Activated T-cell treated with anti-CD3 and anti-CD28 coated beads, Interleukin-2, amount 50 U/mL, for 1 hour (primary cell): ENCODE results near the gene KPNA1.
"Not testable (repeated sequence)": the region's sequence is repeated elsewhere in the genome, so short reads cannot be mapped to it uniquely, and the experiment has no call there.

Experiments used
- DNase-seq: peaks from one replicate; pipeline ENCODE4 v3.0.0-alpha.2; 2020

KPNA1 gene

GRCh38 chr3:122469659-122470058 lies 45.1 kb downstream of the KPNA1 start:
- DNase-seq: no peak

DNA sequence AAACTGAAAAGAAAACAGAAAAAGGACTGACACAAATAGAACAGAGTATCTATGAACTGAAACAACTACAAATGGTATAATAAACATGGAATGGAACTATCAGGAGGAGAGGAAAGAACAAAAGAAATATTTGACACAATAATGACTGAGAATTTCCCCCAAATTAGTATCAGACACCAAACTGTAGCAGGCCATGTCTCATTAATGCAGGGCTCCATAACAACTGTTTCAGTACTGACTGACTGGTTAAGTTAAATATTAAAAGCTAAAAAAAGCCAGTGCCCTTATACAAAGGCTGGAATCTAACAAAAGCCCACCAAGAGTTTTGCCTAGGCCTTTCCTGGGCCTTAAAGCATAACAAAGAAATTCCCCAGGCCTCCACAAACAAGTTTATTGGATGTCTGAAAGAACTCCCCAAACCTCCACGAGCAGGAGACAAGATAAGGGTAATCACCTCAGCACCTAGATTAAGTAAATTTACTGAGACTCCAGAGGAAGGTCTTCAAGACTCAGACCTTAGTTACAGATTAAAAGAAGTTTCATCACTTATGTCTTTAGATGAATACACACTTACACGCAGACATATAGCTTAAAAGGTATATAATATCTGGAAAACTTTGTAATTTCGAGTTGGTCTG lies 45.7 kb downstream of the KPNA1 start:
- no peak for DNase-seq

GRCh38 chr3:122466701-122467240 lies 48.0 kb downstream of the KPNA1 start:
- DNase-seq: no peak

GRCh38 chr3:122464659-122465058 lies 50.1 kb downstream of the KPNA1 start:
- no peak for DNase-seq

DNA sequence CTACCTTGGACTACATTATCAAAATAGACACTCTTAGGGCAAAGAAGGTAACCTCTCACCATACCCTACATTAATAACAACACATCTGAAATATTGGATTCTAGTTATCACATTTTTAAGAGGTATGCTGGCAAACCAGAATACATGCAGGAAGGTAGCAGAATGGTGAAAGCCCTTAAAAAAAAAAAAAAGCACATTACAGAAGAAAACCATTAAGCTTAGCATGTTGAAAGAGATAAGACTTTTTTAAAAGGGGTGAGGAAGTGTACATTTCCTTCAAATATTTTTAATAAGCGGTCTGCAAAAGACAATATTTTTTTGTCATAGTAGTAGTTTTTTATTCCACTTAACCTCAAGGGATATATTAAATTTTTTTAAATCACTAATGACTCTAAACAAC lies 52.3 kb downstream of the KPNA1 start:
- no peak for DNase-seq

DNA sequence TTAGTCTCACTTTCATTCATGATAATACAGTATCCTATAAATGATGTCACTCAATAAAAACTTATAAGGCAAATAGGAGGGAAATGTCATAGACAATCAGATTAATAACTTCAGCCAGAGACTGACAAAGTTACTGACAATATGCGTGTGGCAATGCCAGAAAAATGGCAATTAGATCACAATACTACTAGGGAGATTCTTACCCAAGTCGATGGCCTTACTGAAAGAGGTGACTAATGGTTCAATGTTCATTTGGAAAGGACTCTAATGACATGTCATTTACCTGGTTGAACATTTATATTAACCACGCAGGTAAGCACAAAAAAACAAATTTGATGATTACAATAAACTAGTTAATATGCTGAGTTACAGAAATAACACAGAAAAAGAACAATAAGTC lies 52.9 kb downstream of the KPNA1 start:
- DNase-seq: no peak

- DNase-seq: no peak
These were observed 55.7 kb downstream of the KPNA1 start for GRCh38 chr3:122458992-122459391.

GRCh38 chr3:122457706-122458105 lies 57.0 kb downstream of the KPNA1 start:
- DNase-seq: no peak

DNA sequence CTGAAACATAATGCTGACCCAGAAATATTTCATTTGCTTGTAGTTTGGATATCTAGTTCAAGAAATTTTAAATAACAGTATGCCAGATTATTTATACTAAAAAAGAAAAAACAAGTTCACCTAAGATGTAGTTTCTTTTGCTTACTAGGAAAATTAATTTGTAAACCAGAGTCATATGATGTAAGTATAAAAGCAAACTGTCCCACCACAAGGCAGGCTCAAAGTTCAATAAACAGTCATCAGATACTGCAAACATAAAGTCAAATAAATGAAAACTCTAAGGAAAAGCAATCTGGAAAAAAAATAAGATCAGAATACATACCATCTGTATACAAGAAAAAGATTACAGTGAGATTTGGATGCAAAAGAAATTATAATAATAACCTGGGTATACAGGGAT lies 58.7 kb downstream of the KPNA1 start:
- DNase-seq: no peak

DNA sequence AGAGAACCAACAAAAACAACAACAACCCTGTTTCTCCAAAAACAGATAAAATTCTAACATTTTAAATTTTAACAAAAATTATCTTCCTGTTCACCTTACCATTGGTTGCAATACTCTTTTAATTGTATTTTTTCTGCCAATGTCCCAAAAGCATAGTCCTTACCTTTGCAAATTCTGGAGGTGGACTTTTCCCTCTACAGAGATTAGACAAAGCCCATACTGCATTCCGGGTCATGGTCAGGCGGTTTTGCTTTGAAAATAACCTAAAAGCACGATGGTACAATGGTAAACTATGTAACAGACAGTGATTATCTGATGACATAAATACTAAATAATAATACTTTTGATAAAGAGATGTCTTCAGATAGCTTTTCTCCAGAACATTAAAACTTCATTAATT lies 63.4 kb downstream of the KPNA1 start:
- DNase-seq: no peak

DNA sequence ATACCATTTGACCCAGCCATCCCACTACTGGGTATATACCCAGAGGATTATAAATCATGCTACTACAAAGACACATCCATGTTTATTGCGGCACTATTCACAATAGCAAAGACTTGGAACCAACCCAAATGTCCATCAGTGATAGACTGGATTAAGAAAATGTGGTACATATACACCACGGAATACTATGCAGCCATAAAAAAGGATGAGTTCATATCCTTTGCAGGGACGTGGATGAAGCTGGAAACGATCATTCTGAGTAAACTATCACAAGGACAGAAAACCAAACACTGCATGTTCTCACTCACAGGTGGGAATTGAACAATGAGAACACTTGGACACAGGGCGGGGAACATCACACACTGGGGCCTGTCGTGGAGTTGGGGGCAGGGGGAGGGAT lies 66.5 kb downstream of the KPNA1 start:
- not testable (repeated sequence) for DNase-seq

DNA sequence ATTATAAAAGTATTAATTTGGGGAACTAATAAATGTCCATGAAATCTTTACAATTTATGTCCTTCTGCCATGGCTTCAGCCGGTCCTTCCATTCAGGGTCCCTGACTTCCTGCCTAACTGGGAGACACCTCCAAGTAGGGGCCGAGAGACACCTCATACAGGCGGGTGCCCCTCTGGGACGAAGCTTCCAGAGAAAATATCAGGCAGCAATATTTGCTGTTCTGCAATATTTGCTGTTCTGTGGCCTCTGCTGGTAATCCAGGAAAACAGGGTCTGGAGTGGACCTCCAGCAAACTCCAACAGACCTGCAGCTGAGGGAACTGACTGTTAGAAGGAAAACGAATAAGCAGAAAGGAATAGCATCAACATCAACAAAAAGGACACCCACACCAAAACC lies 70.2 kb downstream of the KPNA1 start:
- not testable (repeated sequence) for DNase-seq

DNA sequence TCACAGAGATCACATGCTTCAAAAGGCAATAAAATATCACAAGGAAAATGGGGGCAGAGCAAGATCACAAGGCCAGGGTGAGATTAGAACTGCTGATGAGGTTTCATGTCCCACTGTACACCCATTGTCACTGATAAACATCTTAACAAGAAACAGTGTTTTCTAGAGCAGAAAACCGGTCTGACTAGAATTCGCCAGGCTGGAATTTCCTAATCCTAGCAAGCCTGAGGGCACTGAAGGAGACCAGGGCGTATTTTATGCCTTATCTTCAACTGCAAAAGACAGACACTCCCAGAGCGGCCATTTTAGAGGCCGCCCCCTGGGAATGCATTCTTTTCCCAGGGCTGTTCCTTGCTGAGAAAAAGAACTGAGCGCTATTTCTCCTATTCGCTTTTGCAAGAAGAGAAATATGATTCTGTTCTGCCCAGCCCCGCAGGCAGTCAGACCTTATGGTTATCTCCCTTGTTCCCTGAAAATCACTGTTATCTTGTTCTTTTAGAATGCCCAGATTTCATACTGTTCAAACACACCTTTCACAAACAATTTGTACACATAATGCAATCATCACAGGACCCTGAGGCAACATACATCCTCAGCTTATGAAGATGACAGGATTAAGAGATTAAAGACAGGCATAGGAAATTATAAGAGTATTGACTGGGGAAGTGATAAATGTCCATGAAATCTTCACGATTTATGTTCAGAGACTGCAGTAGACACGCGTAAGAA lies 70.8 kb downstream of the KPNA1 start:
- DNase-seq: not testable (repeated sequence)

DNA sequence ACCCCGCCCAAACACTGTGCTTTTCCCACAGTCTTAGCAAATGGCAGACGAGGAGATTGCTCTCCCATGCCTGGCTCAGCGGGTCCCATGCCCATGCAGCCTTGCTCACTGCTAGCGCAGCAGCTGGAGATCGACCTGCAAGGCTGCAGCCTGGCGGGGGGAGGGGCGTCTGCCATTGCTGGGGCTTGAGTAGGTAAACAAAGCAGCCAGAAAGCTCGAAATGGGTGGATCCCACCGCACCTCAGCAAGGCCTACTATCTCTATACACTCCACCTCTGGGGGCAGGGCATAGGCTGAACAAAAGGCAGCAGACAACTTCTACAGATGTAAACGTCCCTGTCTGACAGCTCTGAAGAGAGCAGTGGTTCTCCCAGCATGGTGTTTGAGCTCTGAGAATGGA lies 71.6 kb downstream of the KPNA1 start:
- DNase-seq: no peak

DNA sequence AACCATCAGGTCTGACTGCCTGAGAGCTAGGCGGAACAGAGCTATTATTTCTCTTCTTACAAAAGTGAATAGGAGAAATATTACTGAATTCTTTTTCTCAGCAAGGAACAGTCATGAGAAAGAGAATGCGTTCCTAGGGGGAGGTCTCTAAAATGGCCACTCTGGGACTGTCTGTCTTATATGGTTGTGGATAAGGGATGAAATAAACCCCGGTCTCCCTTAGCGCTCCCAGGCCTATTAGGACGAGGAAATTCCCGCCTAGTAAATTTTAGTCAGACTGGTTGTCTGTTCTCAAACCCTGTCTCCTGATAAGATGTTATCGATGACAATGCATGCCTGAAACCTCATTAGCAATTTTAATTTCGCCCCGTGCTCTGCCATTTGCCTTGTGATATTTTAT lies 78.8 kb downstream of the KPNA1 start:
- no peak for DNase-seq

DNA sequence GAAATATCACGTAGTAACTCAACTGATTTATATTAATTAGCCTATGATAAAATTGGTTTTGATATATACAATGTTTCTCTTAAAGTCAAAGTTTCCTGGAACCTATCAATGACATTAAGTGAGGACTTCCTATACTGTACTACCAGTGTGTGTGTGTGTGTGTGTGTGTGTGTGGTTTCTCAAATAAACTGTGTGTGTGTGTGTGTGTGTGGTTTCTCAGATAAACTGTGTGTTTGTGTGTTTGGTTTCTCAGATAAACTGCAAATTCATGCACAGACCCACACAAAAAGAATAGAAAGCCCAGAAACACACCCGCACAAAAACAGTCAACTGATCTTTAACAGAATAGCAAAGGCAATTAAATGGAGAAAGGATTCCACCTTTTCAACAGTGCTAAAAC lies 84.4 kb downstream of the KPNA1 start:
- DNase-seq: no peak

- DNase-seq: no peak
These were observed 86.8 kb downstream of the KPNA1 start for GRCh38 chr3:122427857-122428471.

DNA sequence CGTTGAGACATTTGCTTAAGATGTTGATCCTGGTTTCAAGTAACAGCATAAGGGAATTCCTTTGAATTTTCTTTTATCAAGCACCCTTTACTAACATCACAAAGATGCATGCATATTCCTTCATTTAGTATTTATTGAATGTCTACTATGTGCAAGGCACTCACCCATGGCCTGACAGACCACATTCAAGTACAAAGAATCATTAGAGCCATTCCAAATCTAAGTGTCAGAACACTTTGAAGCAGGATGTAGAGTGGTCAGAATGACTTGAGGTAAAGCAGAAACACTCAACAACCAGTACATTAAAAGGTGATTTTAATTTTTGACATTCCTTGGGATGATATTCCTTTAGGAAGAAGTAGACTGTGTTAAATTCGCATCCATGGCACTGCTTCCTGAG lies 92.9 kb downstream of the KPNA1 start:
- no peak for DNase-seq

GRCh38 chr3:122421101-122421500 lies 93.6 kb downstream of the KPNA1 start:
- DNase-seq: no peak

GRCh38 chr3:122416966-122417365 lies 97.8 kb downstream of the KPNA1 start:
- no peak for DNase-seq

GRCh38 chr3:122415762-122416654 lies 98.7 kb downstream of the KPNA1 start, which contains the start of gene WDR5B:
WDR5B (minus strand) TSS chr3:122416062; CDS start chr3:122415528, 534 bp downstream.
- DNase-seq: peak; percentile 99

DNA sequence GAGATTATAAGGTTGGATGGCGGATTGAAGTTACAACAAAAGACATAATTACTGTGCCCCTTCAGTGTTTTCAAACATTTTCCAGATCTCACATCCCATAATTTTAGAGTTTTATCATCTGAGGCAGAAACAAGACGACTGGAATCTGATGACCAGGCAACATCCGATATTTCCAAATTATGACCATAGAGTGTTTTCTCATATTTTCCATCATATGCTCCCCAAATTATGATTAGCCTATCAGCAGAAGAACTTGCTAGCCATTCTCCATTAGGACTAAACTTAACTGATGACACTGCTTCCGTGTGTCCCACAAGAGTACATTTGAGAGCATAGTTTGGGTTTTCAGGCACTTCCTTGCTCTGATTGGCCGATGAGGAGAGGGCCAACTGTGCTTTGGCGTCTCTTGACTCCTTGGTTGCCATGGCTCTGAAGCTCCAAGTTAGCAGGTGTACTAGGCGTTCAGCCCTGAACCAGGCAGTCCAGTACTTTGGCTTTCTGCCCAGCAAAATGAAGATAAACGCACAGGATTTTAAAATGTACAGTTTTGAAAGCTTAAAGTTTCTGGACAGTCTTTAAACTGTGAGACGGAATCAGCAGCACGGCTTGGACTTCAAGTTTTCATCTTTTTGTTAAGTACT lies 99.5 kb downstream of the KPNA1 start:
- peak; percentile 47 for DNase-seq
